Activated CD4-positive, alpha-beta T cell treated with anti-CD3 and anti-CD28 coated beads, Interleukin-2, amount 50 U/mL, for 16 hours (primary cell): ENCODE measurements around the gene STK32B.

Experiments
- DNase-seq: peaks from one replicate; pipeline ENCODE4 v3.0.0-alpha.2; 2020

The STK32B gene

GRCh38 chr4:5072948-5073347 is 21.7 kb downstream of the STK32B start:
- no peak for DNase-seq

- no peak for DNase-seq
These were observed 26.7 kb downstream of the STK32B start for GRCh38 chr4:5078009-5078408.

- DNase-seq, result no peak
These were observed 28.3 kb downstream of the STK32B start for GRCh38 chr4:5079581-5079980.

GRCh38 chr4:5081441-5081999 is 30.2 kb downstream of the STK32B start:
- no peak for DNase-seq

- no peak for DNase-seq
These were observed 31.1 kb downstream of the STK32B start for GRCh38 chr4:5082376-5082775.

- DNase-seq, result no peak
These were observed 33.7 kb downstream of the STK32B start for GRCh38 chr4:5084911-5085475.

- DNase-seq, result no peak
These were observed 35.3 kb downstream of the STK32B start for GRCh38 chr4:5086535-5086934.

- DNase-seq, result no peak
These were observed 45.0 kb downstream of the STK32B start for GRCh38 chr4:5096261-5096660.

GRCh38 chr4:5098176-5098575 is 46.9 kb downstream of the STK32B start:
- no peak for DNase-seq

- no peak for DNase-seq
These were observed 49.1 kb downstream of the STK32B start for GRCh38 chr4:5100336-5100735.

GRCh38 chr4:5100986-5101385 is 49.7 kb downstream of the STK32B start:
- no peak for DNase-seq

- DNase-seq, result no peak
These were observed 50.3 kb downstream of the STK32B start for GRCh38 chr4:5101571-5101970.

- DNase-seq, result no peak
These were observed 59.6 kb downstream of the STK32B start for GRCh38 chr4:5110901-5111300.

GRCh38 chr4:5112333-5113095 is 61.2 kb downstream of the STK32B start:
- DNase-seq, result no peak

GRCh38 chr4:5114950-5115349 is 63.7 kb downstream of the STK32B start:
- no peak for DNase-seq

- no peak for DNase-seq
These were observed 67.0 kb downstream of the STK32B start for GRCh38 chr4:5118091-5118786.

- no peak for DNase-seq
These were observed 67.9 kb downstream of the STK32B start for GRCh38 chr4:5118994-5119835.

GRCh38 chr4:5120067-5120466 is 68.8 kb downstream of the STK32B start:
- DNase-seq, result no peak

GRCh38 chr4:5120468-5120867 is 69.2 kb downstream of the STK32B start:
- no peak for DNase-seq

- DNase-seq, result no peak
These were observed 70.8 kb downstream of the STK32B start for GRCh38 chr4:5122114-5122513.

- DNase-seq, result no peak
These were observed 73.6 kb downstream of the STK32B start for GRCh38 chr4:5124876-5125275.

- no peak for DNase-seq
These were observed 74.0 kb downstream of the STK32B start for GRCh38 chr4:5125321-5125720.

- DNase-seq, result no peak
These were observed 75.0 kb downstream of the STK32B start for GRCh38 chr4:5126231-5126630.
